HG02973 (cell line): ENCODE data around the gene LRP10.
"Not testable (repeated sequence)": the region's sequence is repeated elsewhere in the genome, so short reads cannot be mapped to it uniquely, and the experiment has no call there.

Experiments used
- ATAC-seq: cut with Tn5 transposase; IDR thresholded peaks from one replicate; pipeline ENCODE4 v1.9.1; 2021; ENCODE audit warnings: moderate library complexity; ENCODE audit not compliant: unreplicated experiment

LRP10 gene

GRCh38 chr14:22871224-22872032 is at the start of gene LRP10:
LRP10 (plus strand) TSS chr14:22871740; CDS start chr14:22872304, 564 bp downstream.
- ATAC-seq = peak; percentile 64

GRCh38 chr14:22822016-22822570 is 49.4 kb upstream of the LRP10 start:
- ATAC-seq = no peak

- no peak for ATAC-seq
These were observed 48.9 kb upstream of the LRP10 start for GRCh38 chr14:22822571-22823098.

GRCh38 chr14:22824711-22825359 is 46.7 kb upstream of the LRP10 start:
- ATAC-seq = no peak

- ATAC-seq = not testable (repeated sequence)
These were observed 42.4 kb upstream of the LRP10 start for GRCh38 chr14:22829076-22829660.

- peak; percentile 77 for ATAC-seq
These were observed 41.7 kb upstream of the LRP10 start, which contains the start of gene MRPL52 for GRCh38 chr14:22829661-22830442. MRPL52 (plus strand) TSS chr14:22829887; CDS start chr14:22829913, 26 bp downstream.

GRCh38 chr14:22830443-22831010 is 41.0 kb upstream of the LRP10 start:
- no peak for ATAC-seq

- no peak for ATAC-seq
These were observed 36.0 kb upstream of the LRP10 start for GRCh38 chr14:22835505-22835904.

GRCh38 chr14:22836301-22837113 is 35.0 kb upstream of the LRP10 start, which contains the start of gene MMP14:
MMP14 (plus strand) TSS chr14:22836585; CDS start chr14:22836818, 233 bp downstream.
- ATAC-seq = no peak

- ATAC-seq = no peak
These were observed 34.3 kb upstream of the LRP10 start for GRCh38 chr14:22837114-22837749.

GRCh38 chr14:22837750-22838538 is 33.6 kb upstream of the LRP10 start:
- ATAC-seq = no peak

- no peak for ATAC-seq
These were observed 32.9 kb upstream of the LRP10 start for GRCh38 chr14:22838631-22839041.

GRCh38 chr14:22839159-22839779 is 32.3 kb upstream of the LRP10 start:
- ATAC-seq = no peak

- ATAC-seq = no peak
These were observed 30.2 kb upstream of the LRP10 start for GRCh38 chr14:22841311-22841710.

GRCh38 chr14:22841769-22842168 is 29.8 kb upstream of the LRP10 start:
- ATAC-seq = no peak

GRCh38 chr14:22842211-22843122 is 29.1 kb upstream of the LRP10 start:
- ATAC-seq = no peak
